GM23248 (cell line): ENCODE results near the gene TOMM7.

Experiments
- EZH2 ChIP-seq: fragments of 200-600 bp; sonication (generic); IDR thresholded peaks from 2 replicates; pipeline ENCODE4 v1.6.1; 2018; ENCODE audit warnings: antibody characterized with exemption, mild to moderate bottlenecking; ENCODE audit not compliant: insufficient read depth, poor library complexity, severe bottlenecking
- EZH2phosphoT487 ChIP-seq: fragments of 200-600 bp; sonication (generic); IDR thresholded peaks from 2 replicates; pipeline ENCODE4 v1.6.1; 2018; ENCODE audit warnings: antibody characterized with exemption, moderate library complexity, mild to moderate bottlenecking, low read depth; ENCODE audit not compliant: insufficient read depth

- TF ChIP-seq EZH2 (no peak), EZH2phosphoT487 (no peak)
Observed at GRCh38 chr7:22782616-22783232, 39.9 kb downstream of the TOMM7 start.
